ENCODE data around the gene SORD.

DNA sequence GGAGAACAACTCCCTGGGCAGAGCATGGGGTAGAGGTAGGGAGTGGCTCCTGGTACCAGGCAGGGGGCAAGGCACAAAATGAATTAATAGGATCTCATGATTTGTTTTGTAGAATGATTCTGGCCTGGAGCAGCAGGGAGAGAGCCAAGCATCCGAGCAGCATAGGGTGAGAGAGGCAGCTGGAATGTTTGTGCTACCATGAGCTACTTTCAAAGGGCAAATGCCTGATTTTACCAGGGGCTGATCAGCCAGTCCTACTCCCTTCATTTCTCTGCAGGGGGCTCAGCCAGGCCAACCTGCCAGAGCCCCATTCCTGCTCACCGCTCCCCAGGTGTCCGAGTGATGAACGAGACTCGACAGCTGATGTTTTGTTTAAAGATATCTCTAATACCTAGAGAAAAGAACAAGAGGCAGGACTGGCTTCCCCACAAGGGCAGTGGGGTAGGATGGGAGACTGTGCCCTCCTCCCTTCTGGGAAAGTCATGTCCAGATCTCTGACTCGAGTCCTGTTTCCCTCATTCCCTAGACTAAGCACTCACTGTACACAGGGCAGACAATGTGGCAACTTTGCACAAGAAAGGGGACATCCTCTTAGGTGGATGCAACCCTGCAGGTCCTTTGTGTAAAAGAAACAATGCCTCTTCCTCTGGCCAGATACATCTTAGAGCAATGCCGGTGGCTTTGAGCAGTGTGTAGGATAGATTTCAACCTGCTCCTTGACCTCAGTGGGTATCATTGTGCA, 78.1 kb downstream of the SORD start:
- TF ChIP-seq POLR2A (IDR thresholded peaks at IDR 0.05; ENCODE audit: low read length) (no peak), GATA1 (IDR thresholded peaks at IDR 0.05; ENCODE audit: low read depth, low read length) (no peak)
